GM15510 (cell line): ENCODE measurements around the gene ARID5B.

ENCODE experiments used
- POLR2A ChIP-seq: IDR thresholded peaks from 3 replicates; pipeline ENCODE4 v1.6.1; 2011; ENCODE audit warnings: borderline replicate concordance; ENCODE audit not compliant: insufficient read length; ENCODE audit errors: extremely low read depth

Gene ARID5B

GRCh38 chr10:62025901-62026879, 124.7 kb downstream of the ARID5B start:
- no peak for TF ChIP-seq POLR2A

- no peak for TF ChIP-seq POLR2A
Measured at GRCh38 chr10:62027841-62028501, 126.5 kb downstream of the ARID5B start.

DNA sequence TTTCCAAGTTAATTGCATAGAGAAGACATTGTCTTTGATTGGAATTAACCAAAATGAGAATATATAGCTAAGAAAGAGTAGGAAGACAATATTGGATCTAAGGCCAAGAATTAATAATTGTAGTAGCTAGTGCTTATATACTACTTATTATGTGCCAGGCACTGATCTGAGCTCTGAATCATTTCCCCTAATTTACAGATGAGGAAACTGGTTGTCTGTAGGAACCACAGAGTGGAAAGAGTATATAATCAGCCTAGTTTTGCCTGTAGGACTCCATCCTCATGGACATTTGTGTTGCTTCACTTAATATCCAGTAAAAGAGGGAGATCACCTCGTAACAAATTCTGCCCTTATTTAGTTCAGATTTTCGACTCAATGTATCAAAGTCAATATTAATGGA, 127.9 kb downstream of the ARID5B start:
- TF ChIP-seq POLR2A = no peak

DNA sequence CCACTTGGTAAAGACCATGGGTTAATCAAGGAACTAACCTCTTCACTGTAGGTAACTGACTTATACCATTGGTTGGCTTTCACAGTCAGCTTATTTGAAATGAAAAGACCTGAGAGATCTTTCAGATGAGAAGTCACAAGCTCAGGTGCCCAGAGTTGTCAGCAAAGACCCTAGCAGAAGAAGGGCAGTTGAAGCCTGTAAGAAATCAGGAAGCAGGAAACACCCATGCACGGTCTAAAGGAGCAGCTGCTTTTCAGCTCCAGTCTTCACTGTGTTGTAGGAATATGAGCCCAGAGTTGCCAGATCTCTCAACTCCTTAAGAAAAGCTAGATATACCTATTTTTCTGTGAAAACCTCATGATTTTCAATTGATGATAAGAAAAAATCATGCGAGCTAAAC, 130.0 kb downstream of the ARID5B start:
- TF ChIP-seq POLR2A = no peak

DNA sequence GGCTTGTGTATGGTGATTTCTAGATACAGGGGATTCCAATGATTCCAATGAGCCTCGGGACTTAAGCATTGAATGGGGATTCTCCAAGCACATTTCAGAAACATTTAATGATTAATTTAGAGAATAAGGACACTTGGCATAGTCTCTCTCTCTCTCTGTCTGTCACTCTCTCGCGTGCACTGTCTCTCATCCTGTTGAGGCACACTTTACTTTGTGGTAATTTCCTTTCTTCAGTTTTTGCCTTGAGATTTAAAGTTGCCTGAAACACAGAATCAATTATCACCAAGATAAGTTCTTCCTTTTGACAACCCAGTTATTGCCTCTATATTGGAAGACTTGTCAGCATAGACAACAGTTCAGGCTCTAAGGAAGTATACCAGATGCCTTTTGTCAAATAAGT, 131.6 kb downstream of the ARID5B start:
- TF ChIP-seq POLR2A = no peak

GRCh38 chr10:62034096-62034640, 132.7 kb downstream of the ARID5B start:
- no peak for TF ChIP-seq POLR2A

- no peak for TF ChIP-seq POLR2A
Measured at GRCh38 chr10:62036186-62037081, 134.9 kb downstream of the ARID5B start.

- TF ChIP-seq POLR2A = no peak
Measured at GRCh38 chr10:62037166-62037831, 135.8 kb downstream of the ARID5B start.

DNA sequence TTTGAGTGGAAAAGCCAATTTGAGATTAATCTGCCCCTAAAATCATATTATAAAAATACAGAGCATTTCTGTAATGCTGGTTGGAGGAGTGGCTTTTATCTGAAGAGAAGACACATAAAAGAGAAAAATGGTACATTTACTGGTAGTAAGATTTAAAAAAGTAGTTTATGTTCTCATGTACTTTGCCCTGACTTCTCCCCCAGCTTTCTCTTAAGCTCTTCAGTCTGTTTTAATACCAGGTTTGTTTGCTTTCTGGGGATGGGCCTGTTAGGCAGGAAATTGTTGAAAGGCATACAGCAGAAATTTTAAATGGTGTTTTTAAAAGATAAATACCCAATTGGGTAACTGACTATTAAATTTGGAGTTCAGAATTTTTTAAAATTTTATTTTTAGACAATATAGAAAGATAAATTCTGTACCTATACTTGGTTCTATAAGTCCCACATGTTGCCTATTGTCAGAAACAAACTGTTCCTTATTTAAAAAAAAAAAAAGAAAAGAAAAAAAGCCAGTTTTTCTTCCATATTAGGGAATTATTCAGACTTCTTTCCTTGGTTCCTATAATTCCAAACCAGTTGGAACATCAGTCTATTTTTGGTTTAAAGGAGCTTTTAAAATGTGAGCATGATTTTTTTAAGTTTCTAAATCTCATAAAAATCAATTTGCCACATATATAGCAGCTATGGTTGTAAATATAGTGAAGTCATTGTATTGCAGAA, 136.6 kb downstream of the ARID5B start:
- TF ChIP-seq POLR2A = no peak

- no peak for TF ChIP-seq POLR2A
Measured at GRCh38 chr10:62038609-62039190, 137.2 kb downstream of the ARID5B start.

DNA sequence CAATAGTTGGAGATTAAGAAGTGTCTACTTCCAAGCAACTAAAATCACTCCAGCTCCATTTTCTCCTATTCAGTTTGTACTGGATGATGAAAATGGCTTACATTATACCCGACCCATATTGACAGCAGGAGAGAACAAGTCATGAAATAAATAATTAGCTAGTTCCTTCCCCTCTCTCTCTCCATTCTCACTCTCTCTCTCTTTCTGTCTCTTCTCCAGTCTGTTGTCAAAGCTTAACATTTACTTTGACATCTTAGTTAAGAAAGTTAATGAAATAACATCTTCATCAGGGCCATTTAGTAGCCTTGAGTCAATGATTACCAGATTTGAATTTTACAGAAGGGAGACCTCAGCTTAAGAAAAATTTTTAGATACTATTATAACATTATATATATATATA, 138.5 kb downstream of the ARID5B start:
- TF ChIP-seq POLR2A = no peak

- TF ChIP-seq POLR2A = no peak
Measured at GRCh38 chr10:62040881-62041280, 139.4 kb downstream of the ARID5B start.

GRCh38 chr10:62043421-62044021, 142.0 kb downstream of the ARID5B start:
- TF ChIP-seq POLR2A = no peak
